HG03442 (cell line): ENCODE data around the gene FYN.
A peak's percentile ranks its signal among the peaks of the same experiment; 100 is the strongest.
"Not testable (repeated sequence)": the region's sequence is repeated elsewhere in the genome, so short reads cannot be mapped to it uniquely, and the experiment has no call there.

Experiments
- ATAC-seq: cut with Tn5 transposase; IDR thresholded peaks from one replicate; pipeline ENCODE4 v1.9.1; 2021; ENCODE audit warnings: mild to moderate bottlenecking, moderate library complexity; ENCODE audit not compliant: unreplicated experiment

The FYN gene

GRCh38 chr6:111642463-111643158 lies 230.6 kb downstream of the FYN start:
- peak; percentile 61 for ATAC-seq

GRCh38 chr6:111639266-111639665 lies 234.0 kb downstream of the FYN start:
- ATAC-seq, result no peak

- not testable (repeated sequence) for ATAC-seq
Observed at GRCh38 chr6:111634981-111635380, 238.3 kb downstream of the FYN start.

- ATAC-seq, result no peak
Observed at GRCh38 chr6:111633822-111634221, 239.4 kb downstream of the FYN start.

- ATAC-seq, result no peak
Observed at GRCh38 chr6:111632468-111633247, 240.6 kb downstream of the FYN start.

- ATAC-seq, result no peak
Observed at GRCh38 chr6:111631903-111632460, 241.3 kb downstream of the FYN start.

GRCh38 chr6:111631018-111631417 lies 242.2 kb downstream of the FYN start:
- no peak for ATAC-seq

GRCh38 chr6:111628142-111628850 lies 245.0 kb downstream of the FYN start:
- ATAC-seq, result no peak

- no peak for ATAC-seq
Observed at GRCh38 chr6:111626441-111626840, 246.8 kb downstream of the FYN start.

- no peak for ATAC-seq
Observed at GRCh38 chr6:111625461-111626391, 247.5 kb downstream of the FYN start.

- no peak for ATAC-seq
Observed at GRCh38 chr6:111625099-111625416, 248.2 kb downstream of the FYN start.

- ATAC-seq, result no peak
Observed at GRCh38 chr6:111624401-111625098, 248.7 kb downstream of the FYN start.

GRCh38 chr6:111623046-111623718 lies 250.1 kb downstream of the FYN start:
- ATAC-seq, result no peak

GRCh38 chr6:111620169-111620568 lies 253.1 kb downstream of the FYN start:
- ATAC-seq, result no peak

GRCh38 chr6:111618407-111618806 lies 254.8 kb downstream of the FYN start:
- no peak for ATAC-seq

- ATAC-seq, result no peak
Observed at GRCh38 chr6:111617149-111617548, 256.1 kb downstream of the FYN start.

- no peak for ATAC-seq
Observed at GRCh38 chr6:111615916-111616612, 257.2 kb downstream of the FYN start.

- no peak for ATAC-seq
Observed at GRCh38 chr6:111614833-111615582, 258.2 kb downstream of the FYN start.
